ENCODE results near the gene KLF2. TPM values are rescaled to one million over a fixed set of nuclear protein-coding genes. Genes with fewer than 3 reads are reported as not detected.
"Not testable (repeated sequence)": the region's sequence is repeated elsewhere in the genome, so short reads cannot be mapped to it uniquely, and the experiment has no call there.

Gene KLF2
- total RNA-seq, 2 donors from 2014 or later, result 465 to 578 TPM

- Mint-ChIP-seq H3K4me1 (peaks cover 45% of the 10 kb centered on the region), H3K27ac (no peak overlapping the region), H3K4me3 (no peak overlapping the region), H3K27me3 (no peaks in the 10 kb centered on the region), H3K36me3 (ENCODE audit: low read depth) (no peaks in the 10 kb centered on the region)
- ATAC-seq (no peak), DNase-seq (no peak)
- no peaks in the 10 kb centered on the region for H3K9me3 ChIP-seq (ENCODE audit: control insufficient read depth, low read length, poor library complexity, severe bottlenecking)
Measured at GRCh38 chr19:16334411-16334810, 9.8 kb downstream of the KLF2 start.

GRCh38 chr19:16335226-16335625 is 10.6 kb downstream of the KLF2 start:
- Mint-ChIP-seq H3K4me1 (peaks cover 38% of the 10 kb centered on the region), H3K36me3 (ENCODE audit: low read depth) (no peaks in the 10 kb centered on the region), H3K27ac (no peak overlapping the region), H3K4me3 (no peak overlapping the region), H3K27me3 (no peaks in the 10 kb centered on the region)
- ATAC-seq (no peak), DNase-seq (no peak)
- no peaks in the 10 kb centered on the region for H3K9me3 ChIP-seq (ENCODE audit: control insufficient read depth, low read length, poor library complexity, severe bottlenecking)

- H3K4me3 Mint-ChIP-seq, result peak overlapping the region; percentile 31
- no peaks in the 10 kb centered on the region for H3K9me3 ChIP-seq (ENCODE audit: control insufficient read depth, low read length, poor library complexity, severe bottlenecking)
- DNase-seq (no peak), ATAC-seq (no peak)
- H3K27me3 Mint-ChIP-seq, result no peaks in the 10 kb centered on the region
- no peaks in the 10 kb centered on the region for H3K36me3 Mint-ChIP-seq (ENCODE audit: low read depth)
- H3K27ac Mint-ChIP-seq, result peak overlapping the region; percentile 96
- H3K4me1 Mint-ChIP-seq, result peaks cover 35% of the 10 kb centered on the region
Measured at GRCh38 chr19:16336571-16336970, 11.9 kb downstream of the KLF2 start.

GRCh38 chr19:16337809-16338469 is 13.3 kb downstream of the KLF2 start:
- Mint-ChIP-seq H3K27ac (peak overlapping the region; percentile 96), H3K4me1 (peaks cover 42% of the 10 kb centered on the region), H3K4me3 (peak overlapping the region; percentile 91), H3K27me3 (no peaks in the 10 kb centered on the region), H3K36me3 (ENCODE audit: low read depth) (no peaks in the 10 kb centered on the region)
- H3K9me3 ChIP-seq (ENCODE audit: control insufficient read depth, low read length, poor library complexity, severe bottlenecking), result no peaks in the 10 kb centered on the region
- ATAC-seq (no peak), DNase-seq (no peak)

- DNase-seq, result peak in 1 of 3 donors; percentile 35
- peaks cover 40% of the 10 kb centered on the region for H3K4me1 Mint-ChIP-seq
- peak overlapping the region; percentile 91 for H3K4me3 Mint-ChIP-seq
- peak; percentile 68 for ATAC-seq
- no peaks in the 10 kb centered on the region for H3K27me3 Mint-ChIP-seq
- peak overlapping the region; percentile 96 for H3K27ac Mint-ChIP-seq
- H3K36me3 Mint-ChIP-seq (ENCODE audit: low read depth), result no peaks in the 10 kb centered on the region
- H3K9me3 ChIP-seq (ENCODE audit: control insufficient read depth, low read length, poor library complexity, severe bottlenecking), result no peaks in the 10 kb centered on the region
Measured at GRCh38 chr19:16338470-16339360, 14.1 kb downstream of the KLF2 start.

- DNase-seq (no peak), ATAC-seq (peak; percentile 13)
- H3K36me3 Mint-ChIP-seq (ENCODE audit: low read depth), result no peaks in the 10 kb centered on the region
- H3K27ac Mint-ChIP-seq, result peak overlapping the region; percentile 96
- peak overlapping the region; percentile 91 for H3K4me3 Mint-ChIP-seq
- H3K27me3 Mint-ChIP-seq, result no peaks in the 10 kb centered on the region
- peaks cover 40% of the 10 kb centered on the region for H3K4me1 Mint-ChIP-seq
- no peaks in the 10 kb centered on the region for H3K9me3 ChIP-seq (ENCODE audit: control insufficient read depth, low read length, poor library complexity, severe bottlenecking)
Measured at GRCh38 chr19:16339361-16339725, 14.7 kb downstream of the KLF2 start.

GRCh38 chr19:16340092-16340491 is 15.5 kb downstream of the KLF2 start:
- Mint-ChIP-seq H3K27ac (peak overlapping the region; percentile 96), H3K4me1 (peaks cover 40% of the 10 kb centered on the region), H3K36me3 (ENCODE audit: low read depth) (no peaks in the 10 kb centered on the region), H3K4me3 (no peak overlapping the region), H3K27me3 (no peaks in the 10 kb centered on the region)
- DNase-seq (no peak), ATAC-seq (no peak)
- no peaks in the 10 kb centered on the region for H3K9me3 ChIP-seq (ENCODE audit: control insufficient read depth, low read length, poor library complexity, severe bottlenecking)

- DNase-seq (no peak), ATAC-seq (no peak)
- peaks cover 42% of the 10 kb centered on the region for H3K4me1 Mint-ChIP-seq
- no peaks in the 10 kb centered on the region for H3K9me3 ChIP-seq (ENCODE audit: control insufficient read depth, low read length, poor library complexity, severe bottlenecking)
- H3K27ac Mint-ChIP-seq, result peak overlapping the region; percentile 96
- H3K36me3 Mint-ChIP-seq (ENCODE audit: low read depth), result no peaks in the 10 kb centered on the region
- peak overlapping the region; percentile 13 for H3K4me3 Mint-ChIP-seq
- H3K27me3 Mint-ChIP-seq, result no peaks in the 10 kb centered on the region
Measured at GRCh38 chr19:16340654-16341053, 16.0 kb downstream of the KLF2 start.

- Mint-ChIP-seq H3K27me3 (no peaks in the 10 kb centered on the region), H3K4me3 (peak overlapping the region; percentile 79), H3K4me1 (peaks cover 41% of the 10 kb centered on the region), H3K27ac (peak overlapping the region; percentile 96), H3K36me3 (ENCODE audit: low read depth) (no peaks in the 10 kb centered on the region)
- DNase-seq, result no peak
- peak; percentile 77 for ATAC-seq
- no peaks in the 10 kb centered on the region for H3K9me3 ChIP-seq (ENCODE audit: control insufficient read depth, low read length, poor library complexity, severe bottlenecking)
Measured at GRCh38 chr19:16342002-16342715, 17.5 kb downstream of the KLF2 start.

- DNase-seq, result no peak
- H3K4me3 Mint-ChIP-seq, result no peak overlapping the region
- peak overlapping the region; percentile 96 for H3K27ac Mint-ChIP-seq
- no peaks in the 10 kb centered on the region for H3K36me3 Mint-ChIP-seq (ENCODE audit: low read depth)
- H3K4me1 Mint-ChIP-seq, result peaks cover 32% of the 10 kb centered on the region
- no peaks in the 10 kb centered on the region for H3K27me3 Mint-ChIP-seq
- no peak for ATAC-seq
- no peaks in the 10 kb centered on the region for H3K9me3 ChIP-seq (ENCODE audit: control insufficient read depth, low read length, poor library complexity, severe bottlenecking)
Measured at GRCh38 chr19:16343156-16343555, 18.5 kb downstream of the KLF2 start.

GRCh38 chr19:16345457-16345856 is 20.8 kb downstream of the KLF2 start:
- DNase-seq, result no peak
- no peak for ATAC-seq
- Mint-ChIP-seq H3K27ac (no peak overlapping the region), H3K36me3 (ENCODE audit: low read depth) (no peaks in the 10 kb centered on the region), H3K4me3 (no peak overlapping the region), H3K4me1 (peaks cover 22% of the 10 kb centered on the region), H3K27me3 (no peaks in the 10 kb centered on the region)
- H3K9me3 ChIP-seq (ENCODE audit: control insufficient read depth, low read length, poor library complexity, severe bottlenecking), result no peaks in the 10 kb centered on the region

GRCh38 chr19:16347099-16347498 is 22.5 kb downstream of the KLF2 start:
- H3K4me3 Mint-ChIP-seq; ATAC-seq; DNase-seq; H3K27ac Mint-ChIP-seq; H3K27me3 Mint-ChIP-seq; H3K36me3 Mint-ChIP-seq (ENCODE audit: low read depth); H3K9me3 ChIP-seq (ENCODE audit: control insufficient read depth, low read length, poor library complexity, severe bottlenecking): not testable (repeated sequence)
- H3K4me1 Mint-ChIP-seq, result peaks cover 26% of the 10 kb centered on the region

GRCh38 chr19:16347706-16348105 is 23.1 kb downstream of the KLF2 start:
- Mint-ChIP-seq H3K27me3 (no peaks in the 10 kb centered on the region), H3K36me3 (ENCODE audit: low read depth) (no peaks in the 10 kb centered on the region), H3K4me1 (peaks cover 26% of the 10 kb centered on the region), H3K27ac (no peak overlapping the region), H3K4me3 (no peak overlapping the region)
- ATAC-seq (no peak), DNase-seq (no peak)
- no peaks in the 10 kb centered on the region for H3K9me3 ChIP-seq (ENCODE audit: control insufficient read depth, low read length, poor library complexity, severe bottlenecking)

Measured in T-helper 17 cell (primary cell).